Measurements from ENCODE around the gene BORCS8.
"Not testable (repeated sequence)": the region's sequence is repeated elsewhere in the genome, so short reads cannot be mapped to it uniquely, and the experiment has no call there.

DNA sequence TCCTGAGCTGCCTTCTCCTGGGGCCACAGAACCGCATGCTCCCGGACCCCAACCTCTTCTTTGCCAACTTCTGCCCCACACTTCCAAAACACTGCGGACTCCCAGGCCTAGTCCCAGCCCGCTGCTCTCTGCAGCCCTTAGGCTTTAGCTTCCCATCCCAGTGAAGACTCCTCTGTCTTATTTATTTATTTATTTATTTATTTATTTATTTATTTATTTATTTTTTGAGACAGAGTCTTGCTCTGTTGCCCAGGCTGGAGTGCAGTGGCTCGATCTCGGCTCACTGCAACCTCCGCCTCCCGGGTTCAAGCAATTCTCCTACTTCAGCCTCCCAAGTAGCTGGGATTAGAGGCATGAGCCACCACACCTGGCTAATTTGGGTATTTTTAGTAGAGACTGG lies 43.4 kb downstream of the BORCS8 start:
- not testable (repeated sequence) for TF ChIP-seq POLR2AphosphoS5, POLR2A (IDR thresholded peaks at IDR 0.05)

Data from prostate gland (tissue), 1 donor.